H54 (cell line): ENCODE data around the gene ATXN7L2.
A peak's percentile ranks its signal among the peaks of the same experiment; 100 is the strongest.

Experiments used
- DNase-seq: peaks from one replicate; pipeline ENCODE4 v3.0.0; 2011; ENCODE audit warnings: low spot score, mixed read lengths; ENCODE audit not compliant: insufficient read length
- FAIRE-seq: peaks from 3 replicates; lab custom pipeline; 2011; peaks lifted over from hg19 to GRCh38; lab: Jason Lieb, UNC
- POLR2A ChIP-seq: IDR thresholded peaks from 2 replicates; pipeline ENCODE4 v1.6.1; 2011; ENCODE audit warnings: low read depth, mild to moderate bottlenecking, low read length

The ATXN7L2 gene

GRCh38 chr1:109482791-109483671 is 674 bp upstream of the ATXN7L2 start:
- no peak for TF ChIP-seq POLR2A

GRCh38 chr1:109484519-109484975 is 842 bp downstream of the ATXN7L2 start:
- no peak for FAIRE-seq
- TF ChIP-seq POLR2A: no peak

More at GRCh38 chr1:109482791-109483671, 674 bp upstream of the ATXN7L2 start:
- DNase-seq (no peak), FAIRE-seq (no peak)

GRCh38 chr1:109485001-109485400 is 1.3 kb downstream of the ATXN7L2 start:
- FAIRE-seq (no peak), DNase-seq (no peak)
- TF ChIP-seq POLR2A: no peak

More at GRCh38 chr1:109484519-109484975, 842 bp downstream of the ATXN7L2 start:
- no peak for DNase-seq

- TF ChIP-seq POLR2A: no peak
- FAIRE-seq: no peak
- DNase-seq: no peak
These were observed 3.6 kb downstream of the ATXN7L2 start for GRCh38 chr1:109487261-109487660.

GRCh38 chr1:109488201-109488600 is 4.5 kb downstream of the ATXN7L2 start:
- FAIRE-seq (no peak), DNase-seq (no peak)
- no peak for TF ChIP-seq POLR2A

- FAIRE-seq (no peak), DNase-seq (no peak)
- no peak for TF ChIP-seq POLR2A
These were observed 5.0 kb downstream of the ATXN7L2 start for GRCh38 chr1:109488696-109489095.

GRCh38 chr1:109490029-109490933 is 6.6 kb downstream of the ATXN7L2 start:
- no peak for TF ChIP-seq POLR2A
- FAIRE-seq (no peak), DNase-seq (peak; percentile 75)

GRCh38 chr1:109490934-109491302 is 7.2 kb downstream of the ATXN7L2 start:
- DNase-seq: no peak
- FAIRE-seq: no peak

GRCh38 chr1:109491372-109491771 is 7.7 kb downstream of the ATXN7L2 start:
- no peak for TF ChIP-seq POLR2A
- FAIRE-seq (no peak), DNase-seq (no peak)

More at GRCh38 chr1:109490934-109491302, 7.2 kb downstream of the ATXN7L2 start:
- no peak for TF ChIP-seq POLR2A

GRCh38 chr1:109492779-109493178 is 9.1 kb downstream of the ATXN7L2 start:
- DNase-seq: no peak
- no peak for TF ChIP-seq POLR2A

GRCh38 chr1:109493227-109493626 is 9.5 kb downstream of the ATXN7L2 start:
- no peak for FAIRE-seq
- TF ChIP-seq POLR2A: no peak
- DNase-seq: no peak

More at GRCh38 chr1:109492779-109493178, 9.1 kb downstream of the ATXN7L2 start:
- no peak for FAIRE-seq

GRCh38 chr1:109493805-109494539 is 10.3 kb downstream of the ATXN7L2 start, which contains the start of gene CYB561D1:
Gene CYB561D1, plus strand, starts transcription at chr1:109494094. Its CDS starts 46 bp downstream, at chr1:109494140.
- peak; percentile 92 for DNase-seq
- TF ChIP-seq POLR2A: peak; percentile 65
- no peak for FAIRE-seq

- TF ChIP-seq POLR2A: no peak
- no peak for DNase-seq
- FAIRE-seq: no peak
These were observed 12.0 kb downstream of the ATXN7L2 start for GRCh38 chr1:109495738-109496137.
